T1000 (cell line): Measurements from ENCODE around the gene RPP14.

Experiments
- DNase-seq: peaks from one replicate; lab custom pipeline; 2025; ENCODE audit warnings: mixed read lengths; lab: John Stamatoyannopoulos, UW

Gene RPP14

DNA sequence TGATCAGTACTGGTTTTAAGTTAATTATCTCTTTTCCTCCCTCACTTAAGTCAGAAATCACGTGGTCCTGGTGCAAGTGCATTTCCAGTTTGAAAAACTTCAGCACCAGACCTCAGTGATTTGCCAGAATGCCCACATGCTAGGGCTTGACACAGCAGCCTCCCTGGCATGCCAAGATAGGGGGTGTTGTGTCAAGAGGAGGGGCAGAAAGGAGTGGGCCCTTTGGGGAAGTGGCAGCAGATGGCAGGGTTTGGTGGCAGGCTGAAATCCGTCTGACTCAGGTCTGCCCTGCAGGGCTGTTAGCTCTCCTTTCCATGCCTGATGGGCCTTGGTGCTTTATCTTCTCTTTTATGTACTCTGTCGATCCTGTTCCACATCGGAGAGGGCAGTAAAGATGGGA lies 50.0 kb downstream of the RPP14 start:
- no peak for DNase-seq

GRCh38 chr3:58357402-58357801 lies 51.4 kb downstream of the RPP14 start:
- no peak for DNase-seq

GRCh38 chr3:58358092-58358491 lies 52.0 kb downstream of the RPP14 start:
- DNase-seq: no peak

DNA sequence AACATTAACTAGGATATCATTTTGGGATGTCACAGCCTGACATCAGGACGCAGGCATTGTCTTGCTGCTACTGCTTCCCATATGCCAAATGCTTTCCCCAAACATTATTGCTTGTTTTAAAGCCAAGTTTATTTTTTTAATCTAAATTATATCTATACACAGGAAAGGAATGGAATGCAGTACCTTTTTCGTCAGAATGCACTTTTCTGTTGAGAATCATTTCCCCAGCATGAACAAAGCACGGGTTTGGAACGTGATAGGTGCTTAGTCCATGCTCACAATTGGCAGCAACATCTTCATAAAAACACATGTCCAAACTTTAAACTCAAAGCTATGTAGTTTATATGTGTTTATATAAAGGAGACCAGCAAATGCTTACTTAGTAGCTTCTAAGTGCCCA lies 52.8 kb downstream of the RPP14 start:
- DNase-seq: no peak

- no peak for DNase-seq
Measured at GRCh38 chr3:58359621-58360020, 53.6 kb downstream of the RPP14 start.

DNA sequence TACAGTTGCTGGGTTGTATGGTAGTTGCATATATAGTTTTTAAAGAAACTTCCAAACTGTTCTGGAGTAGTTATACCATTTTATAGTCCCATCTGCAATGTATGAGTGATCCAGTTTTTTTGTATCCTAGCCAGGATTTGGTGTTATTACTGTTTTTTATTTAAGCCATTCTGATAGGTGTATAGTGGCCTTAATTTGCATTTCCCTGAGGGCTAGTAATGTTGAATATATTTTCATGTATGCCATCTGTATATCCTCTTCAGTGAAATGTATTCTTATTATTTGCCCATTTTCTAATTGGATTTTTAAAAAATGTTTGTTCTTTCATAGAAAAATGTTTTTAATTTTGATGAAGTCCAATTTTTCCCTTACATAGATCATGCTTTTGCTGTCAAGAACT lies 55.8 kb downstream of the RPP14 start:
- no peak for DNase-seq

GRCh38 chr3:58366699-58367098 lies 60.7 kb downstream of the RPP14 start:
- DNase-seq: no peak

GRCh38 chr3:58369038-58369437 lies 63.0 kb downstream of the RPP14 start:
- DNase-seq: no peak
